Fibroblast of skin of back (primary cell): ENCODE data around the gene ENTR1.

ENCODE experiments used
- DNase-seq: peaks from one replicate; pipeline ENCODE4 v3.0.0-alpha.2; 2013

The ENTR1 gene

GRCh38 chr9:136395345-136396218 lies 14.8 kb downstream of the ENTR1 start:
- DNase-seq, result no peak

GRCh38 chr9:136395020-136395340 lies 15.4 kb downstream of the ENTR1 start:
- no peak for DNase-seq

GRCh38 chr9:136394312-136395019 lies 15.9 kb downstream of the ENTR1 start:
- no peak for DNase-seq

GRCh38 chr9:136393531-136393930 lies 16.9 kb downstream of the ENTR1 start:
- DNase-seq, result no peak

GRCh38 chr9:136392538-136393449 lies 17.6 kb downstream of the ENTR1 start:
- DNase-seq, result no peak

- DNase-seq, result no peak
Observed at GRCh38 chr9:136391737-136392537, 18.5 kb downstream of the ENTR1 start.

- no peak for DNase-seq
Observed at GRCh38 chr9:136389396-136389795, 21.0 kb downstream of the ENTR1 start.

GRCh38 chr9:136387217-136387616 lies 23.2 kb downstream of the ENTR1 start:
- no peak for DNase-seq

- no peak for DNase-seq
Observed at GRCh38 chr9:136386018-136386417, 24.4 kb downstream of the ENTR1 start.

- DNase-seq, result no peak
Observed at GRCh38 chr9:136385015-136385414, 25.4 kb downstream of the ENTR1 start.

GRCh38 chr9:136383436-136383835 lies 27.0 kb downstream of the ENTR1 start:
- no peak for DNase-seq

GRCh38 chr9:136381966-136382513 lies 28.4 kb downstream of the ENTR1 start:
- no peak for DNase-seq

- no peak for DNase-seq
Observed at GRCh38 chr9:136381311-136381710, 29.1 kb downstream of the ENTR1 start.

GRCh38 chr9:136380381-136380780 lies 30.0 kb downstream of the ENTR1 start:
- DNase-seq, result no peak

- DNase-seq, result no peak
Observed at GRCh38 chr9:136379891-136380290, 30.5 kb downstream of the ENTR1 start.

- DNase-seq, result no peak
Observed at GRCh38 chr9:136379401-136379800, 31.0 kb downstream of the ENTR1 start.

- DNase-seq, result no peak
Observed at GRCh38 chr9:136379003-136379287, 31.5 kb downstream of the ENTR1 start.

- no peak for DNase-seq
Observed at GRCh38 chr9:136378170-136379002, 32.0 kb downstream of the ENTR1 start.

- DNase-seq, result no peak
Observed at GRCh38 chr9:136377341-136378169, 32.9 kb downstream of the ENTR1 start.

- no peak for DNase-seq
Observed at GRCh38 chr9:136376457-136376856, 34.0 kb downstream of the ENTR1 start.
